ENCODE results near the gene PLCZ1.

DNA sequence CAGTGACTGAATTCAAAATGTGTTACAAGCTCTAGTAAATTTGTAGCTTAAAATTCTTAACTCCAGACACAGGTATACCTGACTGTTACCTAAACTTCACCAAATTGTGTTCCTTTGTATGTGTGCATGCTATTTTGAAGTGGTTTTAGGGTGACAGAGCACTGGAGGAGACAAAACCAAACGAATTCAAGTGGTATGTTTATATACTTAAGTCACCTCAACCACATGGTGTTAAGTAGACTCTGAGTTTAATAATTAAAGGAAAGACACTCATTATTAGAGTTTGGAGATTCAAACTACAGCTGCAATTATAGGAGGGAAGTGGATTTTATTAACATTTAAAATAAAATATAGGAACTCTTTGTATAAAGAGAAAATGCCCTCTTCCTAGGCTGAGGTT, 84.3 kb downstream of the PLCZ1 start:
- TF ChIP-seq CTCF (IDR thresholded peaks at IDR 0.05) = no peak
- no peak for TF ChIP-seq POLR2A (IDR thresholded peaks at IDR 0.05)

Measured in thyroid gland (tissue), 4 donors.